Transverse colon (tissue), 4 donors: ENCODE results near the gene TNFRSF8. TPM values are rescaled to one million over a fixed set of nuclear protein-coding genes. Genes with fewer than 3 reads are reported as not detected.

Source experiments
- DNase-seq: peaks from one replicate; pipeline ENCODE4 v3.0.0-alpha.2; 2019
- H3K27ac ChIP-seq, 4 donors: fragments of 200-600 bp; sonication (generic); 2 replicates each; pipeline ENCODE4 v1.5.1; 2016 to 2018; ENCODE audit warnings: inconsistent platforms in 4 of 4
- H3K27me3 ChIP-seq: fragments of 200-600 bp; sonication (generic); 2 replicates; pipeline ENCODE4 v1.5.1; 2017; ENCODE audit warnings: inconsistent platforms
- H3K36me3 ChIP-seq, 4 donors: fragments of 200-600 bp; sonication (generic); 2 replicates each; pipeline ENCODE4 v1.5.1; 2017 to 2019; ENCODE audit warnings: inconsistent platforms in 4 of 4
- H3K4me1 ChIP-seq, 4 donors: fragments of 200-600 bp; sonication (generic); 2 replicates each; pipeline ENCODE4 v1.5.1; 2017 to 2020; ENCODE audit warnings: inconsistent platforms in 4 of 4
- H3K4me3 ChIP-seq, 4 donors: fragments of 200-600 bp; sonication (generic); 1 replicate in 1 of 4; 2 replicates in 3 of 4; pipeline versions ENCODE4 v1.5.1 to v1.6.1; 2017 to 2019; ENCODE audit warnings: inconsistent platforms in 4 of 4
- H3K9me3 ChIP-seq, 2 donors: fragments of 200-600 bp; sonication (generic); 2 replicates each; pipeline ENCODE4 v1.5.1; 2017 to 2019; ENCODE audit warnings: inconsistent platforms in 2 of 2
- CTCF ChIP-seq, 5 experiments: fragments of 200-600 bp in 3 of 5; fragments of 450-650 bp in 2 of 5; sonication (generic) in 3 of 5; IDR thresholded peaks; 1 replicate in 2 of 5; 2 replicates in 3 of 5; pipeline ENCODE4 v1.5.1; 2016 to 2017; ENCODE audit warnings: antibody characterized with exemption in 5 of 5, inconsistent platforms in 3 of 5, mild to moderate bottlenecking in 2 of 5, moderate library complexity in 1 of 5
- EP300 ChIP-seq: sonication (generic); formaldehyde crosslinking; IDR thresholded peaks from one replicate; pipeline ENCODE4 v1.6.1; 2017; ENCODE audit warnings: antibody characterized with exemption, low read depth
- POLR2A ChIP-seq: fragments of 450-650 bp; IDR thresholded peaks from one replicate; pipeline ENCODE4 v1.6.1; 2016; ENCODE audit warnings: antibody characterized with exemption, mild to moderate bottlenecking, moderate library complexity
- POLR2AphosphoS5 ChIP-seq, 3 donors: sonication (generic); formaldehyde crosslinking; IDR thresholded peaks; one replicate each; pipeline ENCODE4 v1.6.1; 2016; ENCODE audit warnings: antibody characterized with exemption in 3 of 3
- whole genome bisulfite sequencing, 2 donors: methylation state at CpG; one replicate each; pipeline ENCODE4 v1.1.5; 2018; ENCODE audit warnings: low coverage in 1 of 2; 5-methylcytosine and 5-hydroxymethylcytosine counted together
- in situ Hi-C, 4 donors: fragments of 200-750 bp; cut with MboI; loops; one replicate each; pipeline versions ENCODE4 v1.15.0 to v1.15.1; 2017; ENCODE audit warnings: low sequenced_read_pairs in 3 of 4, low pct_ligation_motif_present in 1 of 4, low pct_unique_long_range_greater_than_20kb in 1 of 4
- intact Hi-C: fragments of 100-400 bp; cut with DNase I; formaldehyde crosslinking; loops from one replicate; pipeline ENCODE4 v1.15.1; 2023; ENCODE audit warnings: low total_unique reads
- small RNA-seq, 4 donors: library from RNA; depleted of rRNA; stranded (forward); fragments of <200 nt; gene quantifications; one replicate each; pipeline ENCODE3, GENCODE V24; 2016
- total RNA-seq, 4 donors: library from RNA; depleted of rRNA; stranded (reverse); fragments of >200 nt; gene quantifications; one replicate each; pipeline ENCODE4 v1.1.0, GENCODE V29; 2016

The TNFRSF8 gene
- total RNA-seq, 4 donors from 2014 or later = 0.16 TPM; not detected in 3

GRCh38 chr1:12191242-12192032, 128.3 kb downstream of the TNFRSF8 start:
- no peak overlapping the region for H3K4me3 ChIP-seq
- WGBS, 2 donors = 92 to 93% methylated on average over 26 to 58 of the region's 58 CpGs
- in situ Hi-C loops = no loop called here
- TF ChIP-seq EP300 (no peak), POLR2A (no peak), POLR2AphosphoS5 (IDR thresholded peaks at IDR 0.05) (no peak), CTCF (IDR thresholded peaks at IDR 0.05) (no peak)
- no peak for DNase-seq
- intact Hi-C loops = no loop called here
- H3K27me3 ChIP-seq = no peaks in the 10 kb centered on the region
- H3K27ac ChIP-seq = no peak overlapping the region
- H3K9me3 ChIP-seq = no peaks in the 10 kb centered on the region
- H3K4me1 ChIP-seq = peaks cover 0 to 14% (median 12%) of the 10 kb centered on the region in 4 donors
- no peaks in the 10 kb centered on the region for H3K36me3 ChIP-seq

Small RNA genes lying within 50 kb of the gene (small RNA-seq; reads per million reads assigned to genes)
- gene AL096840.1 = 0 reads per million in 4 donors
- 0 reads per million in 4 donors for gene MIR4632
- gene MIR6729 = 0 to 0.28 (median 0) reads per million in 4 donors
- gene RF00019 = 0 reads per million in 4 donors
- 0 reads per million in 4 donors for gene RN7SL649P
- gene RNU6-777P = 0 reads per million in 4 donors
- 0 reads per million in 4 donors for gene RPL23AP89

Other genes starting within 250 kb of the TNFRSF8 start
- gene NPPA, start 215.5 kb upstream of the TNFRSF8 start, total RNA-seq = not detected
- gene NPPB, start 204.4 kb upstream of the TNFRSF8 start, total RNA-seq = not detected
- gene KIAA2013, start 136.9 kb upstream of the TNFRSF8 start, total RNA-seq = 100 to 1,000 TPM; 140 to 265 (median 201) TPM
- 10 to 100 TPM; 28.8 to 56.3 (median 41.2) TPM for gene PLOD1, start 128.6 kb upstream of the TNFRSF8 start, total RNA-seq
- 10 to 100 TPM; 72.1 to 92.8 (median 75.6) TPM for gene MFN2, start 82.9 kb upstream of the TNFRSF8 start, total RNA-seq
- gene MIIP, start 43.8 kb upstream of the TNFRSF8 start, total RNA-seq = 10 to 100 TPM; 24.4 to 33.6 (median 27.7) TPM
- 10 to 100 TPM; 11.1 to 17.3 (median 15.3) TPM for gene TNFRSF1B, start 103.7 kb downstream of the TNFRSF8 start, total RNA-seq
- gene VPS13D, start 166.7 kb downstream of the TNFRSF8 start, total RNA-seq = 100 to 1,000 TPM; 101 to 136 (median 116) TPM